ENCODE data around the gene KIF4A.

Gene KIF4A

GRCh38 chrX:70437011-70437410 is 147.1 kb downstream of the KIF4A start:
- no peak for DNase-seq (ENCODE audit: low read depth in 2 of 2)

GRCh38 chrX:70437921-70438665 is 148.2 kb downstream of the KIF4A start:
- no peak for DNase-seq (ENCODE audit: low read depth in 2 of 2)

- no peak for DNase-seq (ENCODE audit: low read depth in 2 of 2)
Observed at GRCh38 chrX:70439016-70439415, 149.1 kb downstream of the KIF4A start.

- DNase-seq (ENCODE audit: low read depth in 2 of 2) = no peak
Observed at GRCh38 chrX:70442224-70442623, 152.3 kb downstream of the KIF4A start.

GRCh38 chrX:70444326-70444945 is 154.5 kb downstream of the KIF4A start, which contains the start of gene DLG3:
Gene DLG3, plus strand, starts transcription at chrX:70444835. Its CDS starts 367 bp downstream, at chrX:70445202.
- no peak for DNase-seq (ENCODE audit: low read depth in 2 of 2)

- no peak for DNase-seq (ENCODE audit: low read depth in 2 of 2)
Observed at GRCh38 chrX:70444946-70445656, 155.2 kb downstream of the KIF4A start.

- DNase-seq (ENCODE audit: low read depth in 2 of 2) = no peak
Observed at GRCh38 chrX:70445951-70446350, 156.0 kb downstream of the KIF4A start.

GRCh38 chrX:70446380-70447350 is 156.8 kb downstream of the KIF4A start:
- no peak for DNase-seq (ENCODE audit: low read depth in 2 of 2)

- no peak for DNase-seq (ENCODE audit: low read depth in 2 of 2)
Observed at GRCh38 chrX:70449457-70449966, 159.6 kb downstream of the KIF4A start.

- peak; percentile 38 to 39 for DNase-seq (ENCODE audit: low read depth in 2 of 2)
Observed at GRCh38 chrX:70452143-70452733, 162.3 kb downstream of the KIF4A start.

- no peak for DNase-seq (ENCODE audit: low read depth in 2 of 2)
Observed at GRCh38 chrX:70453024-70453618, 163.2 kb downstream of the KIF4A start.

GRCh38 chrX:70454441-70455365 is 164.8 kb downstream of the KIF4A start:
- peak; percentile 46 to 51 for DNase-seq (ENCODE audit: low read depth in 2 of 2)

GRCh38 chrX:70455366-70456202 is 165.7 kb downstream of the KIF4A start:
- DNase-seq (ENCODE audit: low read depth in 2 of 2) = no peak

GRCh38 chrX:70456256-70456655 is 166.4 kb downstream of the KIF4A start:
- no peak for DNase-seq (ENCODE audit: low read depth in 2 of 2)

GRCh38 chrX:70461026-70461425 is 171.1 kb downstream of the KIF4A start:
- no peak for DNase-seq (ENCODE audit: low read depth in 2 of 2)

GRCh38 chrX:70464051-70464450 is 174.1 kb downstream of the KIF4A start:
- DNase-seq (ENCODE audit: low read depth in 2 of 2) = no peak

GRCh38 chrX:70466968-70467367 is 177.1 kb downstream of the KIF4A start:
- DNase-seq (ENCODE audit: low read depth in 2 of 2) = no peak

- no peak for DNase-seq (ENCODE audit: low read depth in 2 of 2)
Observed at GRCh38 chrX:70468709-70469108, 178.8 kb downstream of the KIF4A start.
